Upper lobe of left lung (tissue), 4 donors: ENCODE data around the gene NOVA1.

Experiments used
- CTCF ChIP-seq, 6 experiments: fragments of 450-650 bp in 4 of 6; fragments of 200-600 bp in 2 of 6; sonication (generic) in 2 of 6; IDR thresholded peaks; one replicate each; pipeline ENCODE4 v1.5.1; 2016 to 2019; ENCODE audit warnings: antibody characterized with exemption in 6 of 6
- EP300 ChIP-seq, 4 donors: sonication (generic); formaldehyde crosslinking; IDR thresholded peaks; one replicate each; pipeline ENCODE4 v1.5.1; 2017; ENCODE audit warnings: antibody characterized with exemption in 4 of 4, control low read depth in 2 of 4

- TF ChIP-seq EP300 (IDR thresholded peaks at IDR 0.05) (no peak), CTCF (IDR thresholded peaks at IDR 0.05) (no peak)
These were observed 23.5 kb upstream of the NOVA1 start for GRCh38 chr14:26621364-26621763.
